Karpas-422 (cell line): ENCODE data around the gene GCAT. TPM values are rescaled to one million over a fixed set of nuclear protein-coding genes. Genes with fewer than 3 reads are reported as not detected.

Experiments
- small RNA-seq: library from RNA; depleted of rRNA; stranded (forward); fragments of <200 nt; gene quantifications from one replicate; pipeline ENCODE3, GENCODE V24; 2014
- total RNA-seq: library from RNA; depleted of rRNA; stranded (reverse); fragments of >200 nt; shearing (Covaris generic); gene quantifications from 2 replicates; pipeline ENCODE4 v1.2.3, GENCODE V29; 2014; ENCODE audit warnings: low replicate concordance; rRNA removed

Gene GCAT
- total RNA-seq, 1 experiment from 2014 or later, result 36.6 TPM

Small RNA genes lying within 50 kb of the gene (small RNA-seq; reads per million reads assigned to genes)
- gene MIR659, result not detected

Other genes starting within 250 kb of the GCAT start
- not detected in 2 replicates for gene CDC42EP1, start 247.5 kb upstream of the GCAT start, total RNA-seq
- gene LGALS2, start 227.8 kb upstream of the GCAT start, total RNA-seq, result not detected in 2 replicates
- gene GGA1, start 199.1 kb upstream of the GCAT start, total RNA-seq, result 64.3 and 97.3 TPM in 2 replicates
- gene SH3BP1, start 168.3 kb upstream of the GCAT start, total RNA-seq, result 43.2 and 50.4 TPM in 2 replicates
- 75.3 and 78.9 TPM in 2 replicates for gene PDXP, start 149.2 kb upstream of the GCAT start, total RNA-seq
- gene LGALS1, start 132.3 kb upstream of the GCAT start, total RNA-seq, result 288 and 308 TPM in 2 replicates
- gene NOL12, start 121.6 kb upstream of the GCAT start, total RNA-seq, result 12.3 and 48.1 TPM in 2 replicates
- 14.6 and 45.6 TPM in 2 replicates for gene TRIOBP, start 110.9 kb upstream of the GCAT start, total RNA-seq
- not detected in 2 replicates for gene GALR3, start 15.4 kb downstream of the GCAT start, total RNA-seq
- gene ANKRD54, start 36.4 kb downstream of the GCAT start, total RNA-seq, result 25.6 and 30.1 TPM in 2 replicates
- 363 and 488 TPM in 2 replicates for gene EIF3L, start 41.5 kb downstream of the GCAT start, total RNA-seq
- gene MICALL1, start 98.4 kb downstream of the GCAT start, total RNA-seq, result 14.3 and 25.2 TPM in 2 replicates
- gene C22orf23, start 145.7 kb downstream of the GCAT start, total RNA-seq, result not detected in 2 replicates
- gene POLR2F, start 145.8 kb downstream of the GCAT start, total RNA-seq, result 41.9 and 189 TPM in 2 replicates
- not detected in 2 replicates for gene SOX10, start 176.6 kb downstream of the GCAT start, total RNA-seq
- gene PICK1, start 249.5 kb downstream of the GCAT start, total RNA-seq, result 11.0 and 29.2 TPM in 2 replicates